Transverse colon (tissue), 4 donors: ENCODE measurements around the gene PTGES. TPM values are rescaled to one million over a fixed set of nuclear protein-coding genes. Genes with fewer than 3 reads are reported as not detected.

Source experiments
- DNase-seq: peaks from one replicate; pipeline ENCODE4 v3.0.0-alpha.2; 2019
- H3K27ac ChIP-seq, 4 donors: fragments of 200-600 bp; sonication (generic); 2 replicates each; pipeline ENCODE4 v1.5.1; 2016 to 2018; ENCODE audit warnings: inconsistent platforms in 4 of 4
- H3K27me3 ChIP-seq: fragments of 200-600 bp; sonication (generic); 2 replicates; pipeline ENCODE4 v1.5.1; 2017; ENCODE audit warnings: inconsistent platforms
- H3K36me3 ChIP-seq, 4 donors: fragments of 200-600 bp; sonication (generic); 2 replicates each; pipeline ENCODE4 v1.5.1; 2017 to 2019; ENCODE audit warnings: inconsistent platforms in 4 of 4
- H3K4me1 ChIP-seq, 4 donors: fragments of 200-600 bp; sonication (generic); 2 replicates each; pipeline ENCODE4 v1.5.1; 2017 to 2020; ENCODE audit warnings: inconsistent platforms in 4 of 4
- H3K4me3 ChIP-seq, 4 donors: fragments of 200-600 bp; sonication (generic); 1 replicate in 1 of 4; 2 replicates in 3 of 4; pipeline versions ENCODE4 v1.5.1 to v1.6.1; 2017 to 2019; ENCODE audit warnings: inconsistent platforms in 4 of 4
- H3K9me3 ChIP-seq, 2 donors: fragments of 200-600 bp; sonication (generic); 2 replicates each; pipeline ENCODE4 v1.5.1; 2017 to 2019; ENCODE audit warnings: inconsistent platforms in 2 of 2
- CTCF ChIP-seq, 5 experiments: fragments of 200-600 bp in 3 of 5; fragments of 450-650 bp in 2 of 5; sonication (generic) in 3 of 5; IDR thresholded peaks; 1 replicate in 2 of 5; 2 replicates in 3 of 5; pipeline ENCODE4 v1.5.1; 2016 to 2017; ENCODE audit warnings: antibody characterized with exemption in 5 of 5, inconsistent platforms in 3 of 5, mild to moderate bottlenecking in 2 of 5, moderate library complexity in 1 of 5
- EP300 ChIP-seq: sonication (generic); formaldehyde crosslinking; IDR thresholded peaks from one replicate; pipeline ENCODE4 v1.6.1; 2017; ENCODE audit warnings: antibody characterized with exemption, low read depth
- POLR2A ChIP-seq: fragments of 450-650 bp; IDR thresholded peaks from one replicate; pipeline ENCODE4 v1.6.1; 2016; ENCODE audit warnings: antibody characterized with exemption, mild to moderate bottlenecking, moderate library complexity
- POLR2AphosphoS5 ChIP-seq, 3 donors: sonication (generic); formaldehyde crosslinking; IDR thresholded peaks; one replicate each; pipeline ENCODE4 v1.6.1; 2016; ENCODE audit warnings: antibody characterized with exemption in 3 of 3
- WGBS, 2 donors: methylation state at CpG; one replicate each; pipeline ENCODE4 v1.1.5; 2018; ENCODE audit warnings: low coverage in 1 of 2; 5-methylcytosine and 5-hydroxymethylcytosine counted together
- in situ Hi-C, 4 donors: fragments of 200-750 bp; cut with MboI; loops; one replicate each; pipeline versions ENCODE4 v1.15.0 to v1.15.1; 2017; ENCODE audit warnings: low sequenced_read_pairs in 3 of 4, low pct_ligation_motif_present in 1 of 4, low pct_unique_long_range_greater_than_20kb in 1 of 4
- intact Hi-C: fragments of 100-400 bp; cut with DNase I; formaldehyde crosslinking; loops from one replicate; pipeline ENCODE4 v1.15.1; 2023; ENCODE audit warnings: low total_unique reads
- total RNA-seq, 4 donors: library from RNA; depleted of rRNA; stranded (reverse); fragments of >200 nt; gene quantifications; one replicate each; pipeline ENCODE4 v1.1.0, GENCODE V29; 2016

Gene PTGES
- total RNA-seq, 4 donors from 2014 or later: 0.75 to 11.0 (median 2.2) TPM

GRCh38 chr9:129736334-129736733, 16.5 kb downstream of the PTGES start:
- H3K4me3 ChIP-seq: no peak overlapping the region
- H3K36me3 ChIP-seq: no peaks in the 10 kb centered on the region
- H3K4me1 ChIP-seq: peaks cover 0 to 9% (median 6%) of the 10 kb centered on the region in 4 donors
- no peak for DNase-seq
- intact Hi-C loops (no loop called here), in situ Hi-C loops (loop anchor here in 2 of 4 donors (5.0 to 10.0 kb wide), 2 partner anchors 46 to 48 kb away; no protein-coding TSS in a partner anchor)
- no peak overlapping the region for H3K27ac ChIP-seq
- TF ChIP-seq CTCF (IDR thresholded peaks at IDR 0.05): no peak
- TF ChIP-seq EP300: no peak
- no peak for TF ChIP-seq POLR2A
- no peak for TF ChIP-seq POLR2AphosphoS5 (IDR thresholded peaks at IDR 0.05)
- 53% methylated on average over 16 of the region's 20 CpGs; no CpG with 5 or more reads in 1 of the 2 donors for WGBS, 2 donors
- no peaks in the 10 kb centered on the region for H3K9me3 ChIP-seq
- H3K27me3 ChIP-seq: peaks cover 8% of the 10 kb centered on the region

GRCh38 chr9:129735546-129735945, 17.3 kb downstream of the PTGES start:
- H3K4me3 ChIP-seq: no peak overlapping the region
- intact Hi-C loops: no loop called here
- no peak for DNase-seq
- in situ Hi-C loops: loop anchor here in 2 of 4 donors (5.0 to 10.0 kb wide), 2 partner anchors 47 to 49 kb away; no protein-coding TSS in a partner anchor
- peaks cover 11% of the 10 kb centered on the region for H3K27me3 ChIP-seq
- no peaks in the 10 kb centered on the region for H3K9me3 ChIP-seq
- TF ChIP-seq EP300: no peak
- no peak for TF ChIP-seq POLR2AphosphoS5 (IDR thresholded peaks at IDR 0.05)
- 53% methylated on average over 6 of the region's 6 CpGs; no CpG with 5 or more reads in 1 of the 2 donors for WGBS, 2 donors
- no peaks in the 10 kb centered on the region for H3K36me3 ChIP-seq
- peaks cover 0 to 9% (median 6%) of the 10 kb centered on the region in 4 donors for H3K4me1 ChIP-seq
- H3K27ac ChIP-seq: no peak overlapping the region

GRCh38 chr9:129733632-129733953, 19.2 kb downstream of the PTGES start:
- no peaks in the 10 kb centered on the region for H3K9me3 ChIP-seq
- peaks cover 0 to 9% (median 6%) of the 10 kb centered on the region in 4 donors for H3K4me1 ChIP-seq
- WGBS, 2 donors: 83% methylated on average over 2 of the region's 2 CpGs; no CpG with 5 or more reads in 1 of the 2 donors
- H3K4me3 ChIP-seq: no peak overlapping the region
- intact Hi-C loops: no loop called here
- peaks cover 21% of the 10 kb centered on the region for H3K27me3 ChIP-seq
- TF ChIP-seq CTCF (IDR thresholded peaks at IDR 0.05): no peak
- no peak for TF ChIP-seq POLR2AphosphoS5 (IDR thresholded peaks at IDR 0.05)
- no peak for TF ChIP-seq POLR2A
- no peak for TF ChIP-seq EP300
- DNase-seq: no peak
- H3K36me3 ChIP-seq: no peaks in the 10 kb centered on the region
- no peak overlapping the region for H3K27ac ChIP-seq
- in situ Hi-C loops: loop anchor here in 2 of 4 donors (5.0 to 10.0 kb wide), 2 partner anchors 49 to 51 kb away; no protein-coding TSS in a partner anchor

- no peaks in the 10 kb centered on the region for H3K36me3 ChIP-seq
- no peak overlapping the region for H3K4me3 ChIP-seq
- 77 to 82% methylated on average over 12 to 22 of the region's 23 CpGs for WGBS, 2 donors
- peaks cover 0 to 8% (median 4%) of the 10 kb centered on the region in 4 donors for H3K4me1 ChIP-seq
- peaks cover 22% of the 10 kb centered on the region for H3K27me3 ChIP-seq
- DNase-seq: no peak
- no peak overlapping the region for H3K27ac ChIP-seq
- intact Hi-C loops (no loop called here), in situ Hi-C loops (loop anchor here in 2 of 4 donors (5.0 to 10.0 kb wide), 2 partner anchors 49 to 52 kb away; no protein-coding TSS in a partner anchor)
- no peaks in the 10 kb centered on the region for H3K9me3 ChIP-seq
- TF ChIP-seq EP300 (no peak), CTCF (IDR thresholded peaks at IDR 0.05) (no peak), POLR2AphosphoS5 (IDR thresholded peaks at IDR 0.05) (no peak), POLR2A (no peak)
These were observed 19.8 kb downstream of the PTGES start for GRCh38 chr9:129732946-129733631.
